Stimulated activated CD4-positive, alpha-beta T cell treated with anti-CD3 and anti-CD28 coated beads, Interleukin-4, amount 100 ng/mL, for 24 hours (primary cell): ENCODE data around the gene PAIP2.
"Not testable (repeated sequence)": the region's sequence is repeated elsewhere in the genome, so short reads cannot be mapped to it uniquely, and the experiment has no call there.

Experiments
- DNase-seq: peaks from one replicate; pipeline ENCODE4 v3.0.0-alpha.2; 2020

Gene PAIP2

GRCh38 chr5:139379626-139380449, 38.2 kb downstream of the PAIP2 start:
- DNase-seq: no peak

- no peak for DNase-seq
These were observed 40.4 kb downstream of the PAIP2 start for GRCh38 chr5:139381837-139382761.

- DNase-seq: no peak
These were observed 41.2 kb downstream of the PAIP2 start for GRCh38 chr5:139382807-139383206.

GRCh38 chr5:139383275-139383992, 41.8 kb downstream of the PAIP2 start, which contains the start of gene SLC23A1:
TSS of gene SLC23A1 (minus strand) at chr5:139383297. CDS start at chr5:139383253, 44 bp downstream.
- no peak for DNase-seq

- no peak for DNase-seq
These were observed 42.4 kb downstream of the PAIP2 start for GRCh38 chr5:139383993-139384590.

- no peak for DNase-seq
These were observed 43.0 kb downstream of the PAIP2 start for GRCh38 chr5:139384591-139385051.

- no peak for DNase-seq
These were observed 43.7 kb downstream of the PAIP2 start for GRCh38 chr5:139385061-139386049.

GRCh38 chr5:139386050-139386438, 44.4 kb downstream of the PAIP2 start:
- no peak for DNase-seq

- DNase-seq: not testable (repeated sequence)
These were observed 45.3 kb downstream of the PAIP2 start for GRCh38 chr5:139386956-139387355.

GRCh38 chr5:139387611-139388197, 46.0 kb downstream of the PAIP2 start:
- no peak for DNase-seq

- DNase-seq: no peak
These were observed 46.7 kb downstream of the PAIP2 start for GRCh38 chr5:139388198-139388821.

GRCh38 chr5:139389701-139390638, 48.3 kb downstream of the PAIP2 start, which contains the start of gene MZB1:
TSS of gene MZB1 (minus strand) at chr5:139389913. CDS start at chr5:139389856, 57 bp downstream.
- DNase-seq: peak; percentile 54

GRCh38 chr5:139390639-139391569, 49.2 kb downstream of the PAIP2 start:
- DNase-seq: no peak

GRCh38 chr5:139391570-139392323, 50.1 kb downstream of the PAIP2 start:
- no peak for DNase-seq

GRCh38 chr5:139392324-139392677, 50.6 kb downstream of the PAIP2 start:
- no peak for DNase-seq

- DNase-seq: peak; percentile 78
These were observed 51.2 kb downstream of the PAIP2 start for GRCh38 chr5:139392678-139393496.
